NB4 (cell line): ENCODE measurements around the gene CLOCK.

Experiments used
- DNase-seq: peaks from one replicate; pipeline ENCODE4 v3.0.0; 2010; ENCODE audit warnings: low read depth
- H3K4me3 ChIP-seq: one replicate; pipeline ENCODE4 v1.5.1; 2011; ENCODE audit warnings: mild to moderate bottlenecking, low read depth, low read length, moderate library complexity
- MYC ChIP-seq: IDR thresholded peaks from 2 replicates; pipeline ENCODE4 v1.6.1; 2011; ENCODE audit warnings: low read depth, low read length
- POLR2A ChIP-seq: IDR thresholded peaks from 2 replicates; pipeline ENCODE4 v1.6.1; 2011; ENCODE audit warnings: mild to moderate bottlenecking; ENCODE audit not compliant: insufficient read length; ENCODE audit errors: extremely low read depth
- TF ChIP-seq, protein P1 (sequence below): IDR thresholded peaks from 2 replicates; pipeline ENCODE4 v1.6.1; 2011; ENCODE audit warnings: low read depth, low read length
- TF ChIP-seq, protein P2 (sequence below): IDR thresholded peaks from one replicate; pipeline ENCODE4 v1.5.1; 2012; ENCODE audit warnings: low read depth, low read length

CLOCK gene

DNA sequence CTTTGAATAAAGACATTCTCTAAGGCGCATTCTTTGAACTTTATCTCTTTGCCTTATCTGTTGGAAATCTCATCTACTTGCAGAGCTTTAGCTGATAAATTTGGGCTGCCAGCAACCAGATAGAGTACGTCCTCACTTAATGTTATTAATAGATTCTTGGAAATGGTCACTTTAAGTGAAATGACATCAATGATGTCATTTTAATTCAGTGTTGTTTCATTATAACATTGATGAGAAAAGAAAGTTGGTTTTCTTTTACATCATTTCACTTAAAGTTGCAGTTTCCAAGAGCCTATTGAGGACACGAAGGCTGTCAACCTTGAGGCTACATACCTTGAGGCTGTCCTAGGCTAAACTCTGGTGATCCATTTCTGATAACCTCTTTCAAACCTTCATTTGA is 141.6 kb downstream of the CLOCK start:
- TF ChIP-seq, protein P1, sequence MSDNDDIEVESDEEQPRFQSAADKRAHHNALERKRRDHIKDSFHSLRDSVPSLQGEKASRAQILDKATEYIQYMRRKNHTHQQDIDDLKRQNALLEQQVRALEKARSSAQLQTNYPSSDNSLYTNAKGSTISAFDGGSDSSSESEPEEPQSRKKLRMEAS: no peak
- TF ChIP-seq POLR2A (no peak), MYC (no peak)
- TF ChIP-seq, protein P2, sequence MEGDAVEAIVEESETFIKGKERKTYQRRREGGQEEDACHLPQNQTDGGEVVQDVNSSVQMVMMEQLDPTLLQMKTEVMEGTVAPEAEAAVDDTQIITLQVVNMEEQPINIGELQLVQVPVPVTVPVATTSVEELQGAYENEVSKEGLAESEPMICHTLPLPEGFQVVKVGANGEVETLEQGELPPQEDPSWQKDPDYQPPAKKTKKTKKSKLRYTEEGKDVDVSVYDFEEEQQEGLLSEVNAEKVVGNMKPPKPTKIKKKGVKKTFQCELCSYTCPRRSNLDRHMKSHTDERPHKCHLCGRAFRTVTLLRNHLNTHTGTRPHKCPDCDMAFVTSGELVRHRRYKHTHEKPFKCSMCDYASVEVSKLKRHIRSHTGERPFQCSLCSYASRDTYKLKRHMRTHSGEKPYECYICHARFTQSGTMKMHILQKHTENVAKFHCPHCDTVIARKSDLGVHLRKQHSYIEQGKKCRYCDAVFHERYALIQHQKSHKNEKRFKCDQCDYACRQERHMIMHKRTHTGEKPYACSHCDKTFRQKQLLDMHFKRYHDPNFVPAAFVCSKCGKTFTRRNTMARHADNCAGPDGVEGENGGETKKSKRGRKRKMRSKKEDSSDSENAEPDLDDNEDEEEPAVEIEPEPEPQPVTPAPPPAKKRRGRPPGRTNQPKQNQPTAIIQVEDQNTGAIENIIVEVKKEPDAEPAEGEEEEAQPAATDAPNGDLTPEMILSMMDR: no peak
- no peak for DNase-seq
- H3K4me3 ChIP-seq: no peak overlapping the region

DNA sequence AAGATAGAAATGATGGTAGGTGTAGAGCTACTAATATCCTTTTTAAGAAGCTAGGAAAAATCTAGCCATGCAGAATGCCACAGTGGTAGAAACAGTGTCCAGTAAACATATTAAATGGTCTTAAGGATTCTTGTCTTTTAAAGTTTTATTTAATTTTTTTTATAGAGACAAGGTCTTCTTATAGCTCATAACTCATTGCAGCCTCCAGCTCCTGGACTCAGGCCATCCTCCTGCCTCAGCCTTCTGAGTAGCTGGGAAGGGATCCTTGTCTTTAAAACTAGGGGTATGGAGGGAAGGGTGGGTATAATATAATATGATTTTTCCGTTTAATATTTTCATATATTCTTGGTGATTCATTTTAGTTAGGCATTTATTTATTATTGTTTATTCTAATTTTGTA is 147.1 kb downstream of the CLOCK start:
- no peak for DNase-seq
- TF ChIP-seq POLR2A (no peak), MYC (no peak)
- TF ChIP-seq, protein P1: no peak
- TF ChIP-seq, protein P2: no peak
- peak overlapping the region; percentile 87 for H3K4me3 ChIP-seq

DNA sequence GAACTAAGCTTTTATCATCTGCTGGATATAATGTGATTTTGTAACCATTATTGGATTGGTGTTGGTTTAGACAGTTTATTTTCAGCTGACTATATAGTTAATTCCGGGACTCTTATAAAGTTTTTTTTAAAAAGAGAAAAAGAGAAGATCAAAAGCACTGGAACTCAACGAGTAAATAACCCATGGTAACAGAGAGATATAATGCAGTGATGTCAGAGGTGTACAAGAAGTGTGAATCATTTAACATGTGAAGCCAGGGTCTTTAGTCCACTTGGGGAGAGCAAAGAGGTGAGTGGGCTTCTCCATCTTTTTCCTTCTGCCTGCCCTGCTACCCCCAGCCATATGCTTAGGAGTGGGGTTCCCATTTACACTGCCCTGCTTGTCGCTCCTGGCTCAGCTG is 147.7 kb downstream of the CLOCK start:
- TF ChIP-seq, protein P1: no peak
- TF ChIP-seq POLR2A (no peak), MYC (no peak)
- TF ChIP-seq, protein P2: no peak
- peak overlapping the region; percentile 87 for H3K4me3 ChIP-seq
- no peak for DNase-seq

DNA sequence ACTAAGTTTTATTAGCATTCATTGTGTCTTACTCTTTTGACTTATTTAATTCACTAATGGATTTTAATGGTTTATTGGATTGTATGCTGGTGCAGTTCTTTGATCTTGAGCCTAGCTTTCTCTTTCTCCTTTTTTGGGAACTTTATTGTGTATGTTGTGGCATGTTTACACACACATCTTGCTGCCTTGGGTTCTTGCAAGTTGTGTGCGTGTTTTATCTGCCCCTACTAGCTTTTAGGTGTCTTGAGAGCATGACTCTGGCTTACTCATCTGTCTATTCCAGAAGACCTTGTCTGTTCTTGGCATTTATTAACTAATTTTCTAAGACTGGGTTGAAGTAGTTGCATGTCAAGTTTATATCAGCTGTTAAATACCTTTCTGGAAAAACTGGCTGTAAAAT is 148.2 kb downstream of the CLOCK start:
- TF ChIP-seq MYC: no peak
- TF ChIP-seq, protein P2: no peak
- TF ChIP-seq, protein P1: no peak
- TF ChIP-seq POLR2A: no peak
- DNase-seq: no peak
- peak overlapping the region; percentile 87 for H3K4me3 ChIP-seq

DNA sequence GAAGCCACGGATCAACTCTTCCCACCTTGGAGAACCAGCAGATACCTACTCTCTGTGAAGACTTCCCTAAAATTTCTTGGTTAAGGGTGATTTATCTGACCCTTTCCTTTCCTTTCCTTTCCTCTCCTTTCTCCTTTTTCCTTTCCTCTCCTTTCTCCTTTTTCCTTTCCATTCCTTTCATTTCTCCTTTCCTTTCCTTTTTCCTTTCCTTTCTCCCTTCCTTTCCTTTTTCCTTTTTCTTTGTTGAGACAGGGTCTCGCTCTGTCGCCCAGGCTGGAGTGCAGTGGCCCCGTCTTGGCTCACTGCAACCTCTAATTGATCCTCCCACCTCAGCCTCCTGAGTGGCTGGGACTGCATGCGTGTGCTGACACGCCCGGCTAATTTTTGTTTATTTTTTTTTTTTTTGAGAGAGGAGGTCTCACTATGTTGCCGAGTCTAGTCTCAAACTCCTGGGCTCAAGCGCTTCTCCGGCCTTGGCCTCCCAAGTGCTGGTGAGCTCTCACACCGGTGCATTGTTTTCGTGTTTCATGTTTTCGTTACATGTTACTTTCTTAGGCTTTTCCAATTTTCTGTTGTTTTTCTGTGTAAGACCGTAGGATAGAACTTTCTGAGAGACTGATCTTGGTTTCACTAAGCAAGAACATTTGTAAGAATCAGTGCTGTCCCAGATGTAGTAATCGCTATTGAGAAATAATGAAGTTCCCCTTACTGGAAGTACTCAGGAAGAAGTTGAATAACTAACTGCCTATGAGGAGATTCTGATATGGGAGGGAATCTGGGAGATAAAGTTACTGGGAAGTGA is 149.0 kb downstream of the CLOCK start:
- peak; percentile 76 for DNase-seq
- peak overlapping the region; percentile 87 for H3K4me3 ChIP-seq
- TF ChIP-seq, protein P2: no peak
- TF ChIP-seq MYC: no peak
- TF ChIP-seq POLR2A: no peak
- TF ChIP-seq, protein P1: no peak
